HEK293T (cell line): ENCODE measurements around the gene DVL2.

Experiments used
- FOXA1 ChIP-seq: fragments of 450-650 bp; IDR thresholded peaks from 2 replicates; pipeline ENCODE4 v1.6.1; 2016; ENCODE audit warnings: mild to moderate bottlenecking
- HDGF ChIP-seq: fragments of 450-650 bp; IDR thresholded peaks from 2 replicates; pipeline ENCODE4 v1.6.1; 2017; ENCODE audit warnings: antibody characterized with exemption, borderline replicate concordance
- PKNOX1 ChIP-seq: fragments of 450-650 bp; IDR thresholded peaks from 2 replicates; pipeline ENCODE4 v1.6.1; 2016
- SP1 ChIP-seq: fragments of 450-650 bp; IDR thresholded peaks from 2 replicates; pipeline ENCODE4 v1.6.1; 2017

- TF ChIP-seq FOXA1 (no peak), SP1 (no peak), HDGF (no peak), PKNOX1 (peak; percentile 72)
These were observed 5.0 kb upstream of the DVL2 start, which contains the start of gene PHF23 for GRCh38 chr17:7239091-7240027.
